ENCODE data around the gene BCS1L.

- no peak for TF ChIP-seq USF2 (IDR thresholded peaks at IDR 0.05; ENCODE audit: borderline replicate concordance, low read depth, low read length)
- no peak for TF ChIP-seq RAD21 (IDR thresholded peaks at IDR 0.05; ENCODE audit: low read length)
- TF ChIP-seq CTCF (IDR thresholded peaks at IDR 0.05), result no peak
- TF ChIP-seq POLR2AphosphoS5 (IDR thresholded peaks at IDR 0.05; ENCODE audit: low read depth, low read length), result no peak
- TF ChIP-seq NFIC (IDR thresholded peaks at IDR 0.05; ENCODE audit: borderline replicate concordance), result no peak
- no peak for TF ChIP-seq MXI1 (IDR thresholded peaks at IDR 0.05; ENCODE audit: low read depth, low read length)
- no peak for TF ChIP-seq ELF1 (IDR thresholded peaks at IDR 0.05)
- TF ChIP-seq EP300 (IDR thresholded peaks at IDR 0.05; ENCODE audit: borderline replicate concordance in 1 of 2, low read depth in 1 of 2, low read length in 1 of 2), result no peak
- TF ChIP-seq NRF1 (IDR thresholded peaks at IDR 0.05; ENCODE audit: low read depth, low read length), result no peak
Measured at GRCh38 chr2:218679119-218679518, 19.6 kb downstream of the BCS1L start.
